Suprapubic skin (tissue), 3 donors: Measurements from ENCODE around the gene EVI5L.

Source experiments
- CTCF ChIP-seq, 2 donors: fragments of 200-600 bp in 1 of 2; fragments of 450-650 bp in 1 of 2; sonication (generic) in 1 of 2; IDR thresholded peaks; one replicate each; pipeline ENCODE4 v1.5.1; 2016 to 2019; ENCODE audit warnings: antibody characterized with exemption in 2 of 2, mild to moderate bottlenecking in 1 of 2, moderate library complexity in 1 of 2
- EP300 ChIP-seq: sonication (generic); formaldehyde crosslinking; IDR thresholded peaks from one replicate; pipeline ENCODE4 v1.6.1; 2017; ENCODE audit warnings: antibody characterized with exemption
- POLR2A ChIP-seq, 2 donors: fragments of 450-650 bp; IDR thresholded peaks; one replicate each; pipeline ENCODE4 v1.6.1; 2017; ENCODE audit warnings: antibody characterized with exemption in 2 of 2, mild to moderate bottlenecking in 2 of 2, moderate library complexity in 2 of 2

DNA sequence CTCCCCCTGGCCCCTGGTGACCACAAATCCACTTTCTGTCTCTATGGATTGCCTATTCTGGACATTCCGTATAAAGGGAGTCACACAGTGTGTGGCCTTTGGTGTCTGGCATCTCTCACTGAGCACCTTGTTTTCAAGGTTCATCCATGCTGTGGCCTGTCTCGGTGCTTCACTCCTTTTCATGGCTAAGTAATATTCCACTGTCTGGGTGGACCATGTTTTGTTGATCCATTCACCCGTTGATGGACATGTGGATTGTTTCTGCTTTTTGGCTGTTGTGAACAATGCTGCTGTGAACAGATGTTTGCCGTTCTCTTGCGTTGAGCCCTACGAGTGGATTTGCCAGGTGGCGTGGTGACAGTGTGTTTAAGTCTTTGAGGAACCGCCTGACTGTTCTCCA is 10.6 kb downstream of the EVI5L start:
- TF ChIP-seq EP300 (no peak), CTCF (IDR thresholded peaks at IDR 0.05) (no peak), POLR2A (IDR thresholded peaks at IDR 0.05) (no peak)
